GM23338 (cell line): ENCODE measurements around the gene STK4. TPM values are rescaled to one million over a fixed set of nuclear protein-coding genes. Genes with fewer than 3 reads are reported as not detected.
A peak's percentile ranks its signal among the peaks of the same experiment; 100 is the strongest.

Source experiments
- ATAC-seq: fragments of 200-7000 bp; cut with Tn5 transposase; 3 replicates; pipeline ENCODE4 v1.9.1; 2020
- DNase-seq: peaks from one replicate; pipeline ENCODE4 v3.0.0-alpha.2; 2015; ENCODE audit warnings: low spot score
- H2AFZ ChIP-seq: fragments of 200-600 bp; sonication (generic); 2 replicates; pipeline ENCODE4 v1.8.0; 2016; ENCODE audit warnings: antibody characterized with exemption, mild to moderate bottlenecking, moderate library complexity
- H3F3A ChIP-seq: fragments of 200-600 bp; sonication (generic); replicated peaks from 2 replicates; pipeline ENCODE4 v1.8.0; 2017; ENCODE audit warnings: antibody characterized with exemption, mixed run types, low read depth
- H3K27ac ChIP-seq: fragments of 200-600 bp; sonication (generic); 2 replicates; pipeline ENCODE4 v1.6.1; 2016; ENCODE audit warnings: low read depth
- H3K27me3 ChIP-seq: fragments of 200-600 bp; sonication (generic); 2 replicates; pipeline ENCODE4 v1.8.0; 2016; ENCODE audit warnings: mild to moderate bottlenecking, mixed run types, moderate library complexity; ENCODE audit not compliant: insufficient read depth
- H3K36me3 ChIP-seq: fragments of 200-600 bp; sonication (generic); 2 replicates; pipeline ENCODE4 v1.8.0; 2016; ENCODE audit warnings: mild to moderate bottlenecking; ENCODE audit not compliant: insufficient read depth
- H3K4me1 ChIP-seq: fragments of 200-600 bp; sonication (generic); 2 replicates; pipeline ENCODE4 v1.8.0; 2016; ENCODE audit warnings: mild to moderate bottlenecking, moderate library complexity; ENCODE audit not compliant: insufficient read depth
- H3K4me2 ChIP-seq: fragments of 200-600 bp; sonication (generic); 2 replicates; pipeline ENCODE4 v1.7.1; 2017; ENCODE audit warnings: mixed run types
- H3K4me3 ChIP-seq: fragments of 200-600 bp; sonication (generic); 2 replicates; pipeline ENCODE4 v1.6.1; 2016; ENCODE audit warnings: mixed run types
- H3K79me2 ChIP-seq: fragments of 200-600 bp; sonication (generic); replicated peaks from 2 replicates; pipeline ENCODE4 v1.8.0; 2017; ENCODE audit warnings: mild to moderate bottlenecking; ENCODE audit not compliant: insufficient read depth
- H3K9me2 ChIP-seq: fragments of 200-600 bp; sonication (generic); 2 replicates; pipeline ENCODE4 v1.8.0; 2017; ENCODE audit not compliant: insufficient read depth
- H4K20me1 ChIP-seq: fragments of 200-600 bp; sonication (generic); replicated peaks from 2 replicates; pipeline ENCODE4 v1.8.0; 2017; ENCODE audit warnings: mild to moderate bottlenecking; ENCODE audit not compliant: insufficient read depth
- H3K27ac Mint-ChIP-seq: 2 replicates; pipeline ENCODE4 v1.8.0; 2020; ENCODE audit warnings: inconsistent platforms, mild to moderate bottlenecking, moderate library complexity, mixed read lengths
- H3K27me3 Mint-ChIP-seq: 3 replicates; pipeline ENCODE4 v1.8.0; 2022; ENCODE audit warnings: low read depth, mild to moderate bottlenecking, moderate library complexity, mixed read lengths, inconsistent platforms; ENCODE audit not compliant: insufficient read depth, poor library complexity
- H3K36me3 Mint-ChIP-seq: 3 replicates; pipeline ENCODE4 v1.8.0; 2021; ENCODE audit warnings: low read depth, mild to moderate bottlenecking, inconsistent platforms, moderate library complexity, mixed read lengths
- H3K4me1 Mint-ChIP-seq: 3 replicates; pipeline ENCODE4 v1.8.0; 2020; ENCODE audit warnings: mild to moderate bottlenecking, inconsistent platforms, mixed read lengths
- H3K4me3 Mint-ChIP-seq: 3 replicates; pipeline ENCODE4 v1.8.0; 2021; ENCODE audit warnings: moderate library complexity, mild to moderate bottlenecking, inconsistent platforms, mixed read lengths
- H3K9me3 Mint-ChIP-seq: 3 replicates; pipeline ENCODE4 v1.8.0; 2020; ENCODE audit warnings: moderate library complexity, mild to moderate bottlenecking, inconsistent platforms, mixed read lengths
- CREB1 ChIP-seq: fragments of 250-450 bp; sonication (Bioruptor Pico); IDR thresholded peaks from 2 replicates; pipeline ENCODE4 v1.5.0; 2020; ENCODE audit warnings: low read depth, mild to moderate bottlenecking, moderate library complexity
- EZH2 ChIP-seq: fragments of 200-600 bp; sonication (generic); IDR thresholded peaks from one replicate; pipeline ENCODE4 v1.8.0; 2017; ENCODE audit warnings: antibody characterized with exemption, mild to moderate bottlenecking, low read depth; ENCODE audit not compliant: unreplicated experiment
- EZH2phosphoT487 ChIP-seq: fragments of 200-600 bp; sonication (generic); IDR thresholded peaks from one replicate; pipeline ENCODE4 v1.8.1; 2018; ENCODE audit warnings: antibody characterized with exemption; ENCODE audit not compliant: unreplicated experiment
- JUNB ChIP-seq: IDR thresholded peaks from one replicate; pipeline ENCODE4 v1.6.1; 2016; ENCODE audit warnings: antibody characterized with exemption; ENCODE audit not compliant: unreplicated experiment
- NANOG ChIP-seq: IDR thresholded peaks from 2 replicates; pipeline ENCODE4 v1.6.1; 2016; ENCODE audit warnings: antibody characterized with exemption, borderline replicate concordance
- REST ChIP-seq: IDR thresholded peaks from one replicate; pipeline ENCODE4 v1.6.1; 2018; ENCODE audit warnings: antibody characterized with exemption; ENCODE audit not compliant: unreplicated experiment
- ZNF331 ChIP-seq: fragments of 250-450 bp; sonication (Bioruptor Pico); IDR thresholded peaks from 2 replicates; pipeline ENCODE4 v1.5.0; 2020; ENCODE audit warnings: low read depth, mild to moderate bottlenecking, moderate library complexity
- polyA plus RNA-seq: library from polyadenylated mRNA; unstranded; fragments of >200 nt; fragmentation: Nextera tagmentation; extraction: Ambion mirVana; gene quantifications from 2 replicates; pipeline ENCODE4 v1.2.1, GENCODE V29; 2016
- total RNA-seq: library from RNA; depleted of rRNA; stranded (reverse); fragments of >200 nt; shearing (Covaris generic); gene quantifications from 2 replicates; pipeline ENCODE4 v1.2.3, GENCODE V29; 2014
- TF ChIP-seq, protein P1 (sequence below), 2 experiments: fragments of 200-600 bp in 1 of 2; sonication (generic) in 1 of 2; conservative IDR thresholded peaks; 2 replicates each; pipeline versions ENCODE4 v1.5.1 to v1.6.1; 2016 to 2017; ENCODE audit warnings: antibody characterized with exemption in 2 of 2, low read depth in 2 of 2, mild to moderate bottlenecking in 2 of 2, moderate library complexity in 1 of 2
- TF ChIP-seq, protein P2 (sequence below): fragments of 250-450 bp; sonication (Bioruptor Pico); IDR thresholded peaks from 2 replicates; pipeline ENCODE4 v1.5.0; 2020; ENCODE audit warnings: mild to moderate bottlenecking, moderate library complexity

Gene STK4
- total and polyA plus RNA-seq, 2 experiments from 2014 or later: 37.7 to 58.7 TPM

DNA sequence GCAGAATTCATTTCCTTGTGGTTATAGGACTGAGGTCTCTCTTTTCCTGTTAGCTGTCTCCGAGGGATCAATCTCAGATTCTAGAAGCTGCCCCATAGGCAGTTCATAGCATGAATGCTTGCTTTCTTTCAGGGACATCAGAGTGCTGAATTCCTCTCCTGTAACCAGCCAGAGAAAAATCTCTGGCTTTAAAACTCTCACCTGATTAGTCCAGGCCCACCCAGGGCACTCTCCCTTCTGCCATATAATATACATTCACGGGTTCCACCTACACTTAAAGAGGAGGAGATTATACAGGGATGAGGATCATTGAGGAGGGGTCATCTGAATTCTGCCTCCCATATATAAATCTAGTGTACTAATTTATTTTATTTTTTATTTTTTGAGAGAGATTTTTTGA is 136.8 kb downstream of the STK4 start:
- Mint-ChIP-seq H3K4me1 (peaks cover 6% of the 10 kb centered on the region; the same call in 1 of the 3 replicates), H3K9me3 (no peaks in the 10 kb centered on the region), H3K27me3 (peaks cover 37% of the 10 kb centered on the region), H3K36me3 (no peaks in the 10 kb centered on the region), H3K4me3 (no peak overlapping the region), H3K27ac (no peak overlapping the region)
- no peak overlapping the region for H2AFZ ChIP-seq
- peaks cover 38% of the 10 kb centered on the region for H3K27me3 ChIP-seq
- ATAC-seq (no peak), DNase-seq (no peak)
- H3F3A ChIP-seq: no peaks in the 10 kb centered on the region; the same call in 1 of the 2 replicates
- no peak overlapping the region for H3K4me3 ChIP-seq
- no peak overlapping the region for H3K4me2 ChIP-seq
- H3K36me3 ChIP-seq: no peaks in the 10 kb centered on the region
- H3K79me2 ChIP-seq: no peaks in the 10 kb centered on the region
- no peak overlapping the region for H3K27ac ChIP-seq
- H4K20me1 ChIP-seq: no peaks in the 10 kb centered on the region
- no peak for TF ChIP-seq NANOG
- TF ChIP-seq, protein P1, sequence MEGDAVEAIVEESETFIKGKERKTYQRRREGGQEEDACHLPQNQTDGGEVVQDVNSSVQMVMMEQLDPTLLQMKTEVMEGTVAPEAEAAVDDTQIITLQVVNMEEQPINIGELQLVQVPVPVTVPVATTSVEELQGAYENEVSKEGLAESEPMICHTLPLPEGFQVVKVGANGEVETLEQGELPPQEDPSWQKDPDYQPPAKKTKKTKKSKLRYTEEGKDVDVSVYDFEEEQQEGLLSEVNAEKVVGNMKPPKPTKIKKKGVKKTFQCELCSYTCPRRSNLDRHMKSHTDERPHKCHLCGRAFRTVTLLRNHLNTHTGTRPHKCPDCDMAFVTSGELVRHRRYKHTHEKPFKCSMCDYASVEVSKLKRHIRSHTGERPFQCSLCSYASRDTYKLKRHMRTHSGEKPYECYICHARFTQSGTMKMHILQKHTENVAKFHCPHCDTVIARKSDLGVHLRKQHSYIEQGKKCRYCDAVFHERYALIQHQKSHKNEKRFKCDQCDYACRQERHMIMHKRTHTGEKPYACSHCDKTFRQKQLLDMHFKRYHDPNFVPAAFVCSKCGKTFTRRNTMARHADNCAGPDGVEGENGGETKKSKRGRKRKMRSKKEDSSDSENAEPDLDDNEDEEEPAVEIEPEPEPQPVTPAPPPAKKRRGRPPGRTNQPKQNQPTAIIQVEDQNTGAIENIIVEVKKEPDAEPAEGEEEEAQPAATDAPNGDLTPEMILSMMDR (conservative IDR thresholded peaks at IDR 0.05; ENCODE audit: low read depth in 2 of 2): no peak
- peaks cover 5% of the 10 kb centered on the region; the same call in 1 of the 2 replicates for H3K4me1 ChIP-seq
- H3K9me2 ChIP-seq: no peaks in the 10 kb centered on the region

- DNase-seq (no peak), ATAC-seq (no peak)
- Histone ChIP-seq H3K36me3 (no peaks in the 10 kb centered on the region), H3K4me3 (no peak overlapping the region), H3K9me2 (no peaks in the 10 kb centered on the region), H3K4me2 (no peak overlapping the region), H3K79me2 (no peaks in the 10 kb centered on the region), H3K27me3 (peaks cover 21% of the 10 kb centered on the region), H3K27ac (no peak overlapping the region), H3K4me1 (no peaks in the 10 kb centered on the region), H3F3A (no peaks in the 10 kb centered on the region; the same call in 1 of the 2 replicates), H4K20me1 (no peaks in the 10 kb centered on the region), H2AFZ (peak overlapping the region; percentile 52; the same call in 1 of the 2 replicates)
- H3K36me3 Mint-ChIP-seq: no peaks in the 10 kb centered on the region
- no peaks in the 10 kb centered on the region for H3K9me3 Mint-ChIP-seq
- no peak overlapping the region for H3K27ac Mint-ChIP-seq
- peaks cover 24% of the 10 kb centered on the region for H3K27me3 Mint-ChIP-seq
- no peak overlapping the region for H3K4me3 Mint-ChIP-seq
- H3K4me1 Mint-ChIP-seq: peaks cover 6% of the 10 kb centered on the region; the same call in 1 of the 3 replicates
- TF ChIP-seq CREB1 (no peak), ZNF331 (no peak), REST (no peak), EZH2 (no peak), NANOG (no peak), EZH2phosphoT487 (no peak), JUNB (no peak)
- TF ChIP-seq, protein P2, sequence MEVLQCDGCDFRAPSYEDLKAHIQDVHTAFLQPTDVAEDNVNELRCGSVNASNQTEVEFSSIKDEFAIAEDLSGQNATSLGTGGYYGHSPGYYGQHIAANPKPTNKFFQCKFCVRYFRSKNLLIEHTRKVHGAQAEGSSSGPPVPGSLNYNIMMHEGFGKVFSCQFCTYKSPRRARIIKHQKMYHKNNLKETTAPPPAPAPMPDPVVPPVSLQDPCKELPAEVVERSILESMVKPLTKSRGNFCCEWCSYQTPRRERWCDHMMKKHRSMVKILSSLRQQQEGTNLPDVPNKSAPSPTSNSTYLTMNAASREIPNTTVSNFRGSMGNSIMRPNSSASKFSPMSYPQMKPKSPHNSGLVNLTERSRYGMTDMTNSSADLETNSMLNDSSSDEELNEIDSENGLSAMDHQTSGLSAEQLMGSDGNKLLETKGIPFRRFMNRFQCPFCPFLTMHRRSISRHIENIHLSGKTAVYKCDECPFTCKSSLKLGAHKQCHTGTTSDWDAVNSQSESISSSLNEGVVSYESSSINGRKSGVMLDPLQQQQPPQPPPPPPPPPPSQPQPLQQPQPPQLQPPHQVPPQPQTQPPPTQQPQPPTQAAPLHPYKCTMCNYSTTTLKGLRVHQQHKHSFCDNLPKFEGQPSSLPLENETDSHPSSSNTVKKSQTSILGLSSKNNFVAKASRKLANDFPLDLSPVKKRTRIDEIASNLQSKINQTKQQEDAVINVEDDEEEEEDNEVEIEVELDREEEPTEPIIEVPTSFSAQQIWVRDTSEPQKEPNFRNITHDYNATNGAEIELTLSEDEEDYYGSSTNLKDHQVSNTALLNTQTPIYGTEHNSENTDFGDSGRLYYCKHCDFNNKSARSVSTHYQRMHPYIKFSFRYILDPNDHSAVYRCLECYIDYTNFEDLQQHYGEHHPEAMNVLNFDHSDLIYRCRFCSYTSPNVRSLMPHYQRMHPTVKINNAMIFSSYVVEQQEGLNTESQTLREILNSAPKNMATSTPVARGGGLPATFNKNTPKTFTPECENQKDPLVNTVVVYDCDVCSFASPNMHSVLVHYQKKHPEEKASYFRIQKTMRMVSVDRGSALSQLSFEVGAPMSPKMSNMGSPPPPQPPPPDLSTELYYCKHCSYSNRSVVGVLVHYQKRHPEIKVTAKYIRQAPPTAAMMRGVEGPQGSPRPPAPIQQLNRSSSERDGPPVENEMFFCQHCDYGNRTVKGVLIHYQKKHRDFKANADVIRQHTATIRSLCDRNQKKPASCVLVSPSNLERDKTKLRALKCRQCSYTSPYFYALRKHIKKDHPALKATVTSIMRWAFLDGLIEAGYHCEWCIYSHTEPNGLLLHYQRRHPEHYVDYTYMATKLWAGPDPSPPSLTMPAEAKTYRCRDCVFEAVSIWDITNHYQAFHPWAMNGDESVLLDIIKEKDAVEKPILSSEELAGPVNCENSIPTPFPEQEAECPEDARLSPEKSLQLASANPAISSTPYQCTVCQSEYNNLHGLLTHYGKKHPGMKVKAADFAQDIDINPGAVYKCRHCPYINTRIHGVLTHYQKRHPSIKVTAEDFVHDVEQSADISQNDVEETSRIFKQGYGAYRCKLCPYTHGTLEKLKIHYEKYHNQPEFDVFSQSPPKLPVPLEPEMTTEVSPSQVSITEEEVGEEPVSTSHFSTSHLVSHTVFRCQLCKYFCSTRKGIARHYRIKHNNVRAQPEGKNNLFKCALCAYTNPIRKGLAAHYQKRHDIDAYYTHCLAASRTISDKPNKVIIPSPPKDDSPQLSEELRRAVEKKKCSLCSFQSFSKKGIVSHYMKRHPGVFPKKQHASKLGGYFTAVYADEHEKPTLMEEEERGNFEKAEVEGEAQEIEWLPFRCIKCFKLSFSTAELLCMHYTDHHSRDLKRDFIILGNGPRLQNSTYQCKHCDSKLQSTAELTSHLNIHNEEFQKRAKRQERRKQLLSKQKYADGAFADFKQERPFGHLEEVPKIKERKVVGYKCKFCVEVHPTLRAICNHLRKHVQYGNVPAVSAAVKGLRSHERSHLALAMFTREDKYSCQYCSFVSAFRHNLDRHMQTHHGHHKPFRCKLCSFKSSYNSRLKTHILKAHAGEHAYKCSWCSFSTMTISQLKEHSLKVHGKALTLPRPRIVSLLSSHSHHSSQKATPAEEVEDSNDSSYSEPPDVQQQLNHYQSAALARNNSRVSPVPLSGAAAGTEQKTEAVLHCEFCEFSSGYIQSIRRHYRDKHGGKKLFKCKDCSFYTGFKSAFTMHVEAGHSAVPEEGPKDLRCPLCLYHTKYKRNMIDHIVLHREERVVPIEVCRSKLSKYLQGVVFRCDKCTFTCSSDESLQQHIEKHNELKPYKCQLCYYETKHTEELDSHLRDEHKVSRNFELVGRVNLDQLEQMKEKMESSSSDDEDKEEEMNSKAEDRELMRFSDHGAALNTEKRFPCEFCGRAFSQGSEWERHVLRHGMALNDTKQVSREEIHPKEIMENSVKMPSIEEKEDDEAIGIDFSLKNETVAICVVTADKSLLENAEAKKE (CRISPR knock-in tag): no peak
Observed at GRCh38 chr20:45104786-45105185, 138.5 kb downstream of the STK4 start.
